Thyroid gland (tissue), 4 donors: ENCODE results near the gene POLR2L.

Experiments used
- POLR2A ChIP-seq, 2 donors: fragments of 450-650 bp; IDR thresholded peaks; one replicate each; pipeline ENCODE4 v1.6.1; 2017; ENCODE audit warnings: antibody characterized with exemption in 2 of 2, mild to moderate bottlenecking in 2 of 2, moderate library complexity in 1 of 2
- TF ChIP-seq, protein P1 (sequence below), 6 experiments: fragments of 200-600 bp in 3 of 6; fragments of 450-650 bp in 3 of 6; sonication (generic) in 3 of 6; IDR thresholded peaks; one replicate each; pipeline ENCODE4 v1.5.1; 2016 to 2019; ENCODE audit warnings: antibody characterized with exemption in 6 of 6, mild to moderate bottlenecking in 2 of 6, inconsistent platforms in 1 of 6, moderate library complexity in 1 of 6

- TF ChIP-seq, protein P1, sequence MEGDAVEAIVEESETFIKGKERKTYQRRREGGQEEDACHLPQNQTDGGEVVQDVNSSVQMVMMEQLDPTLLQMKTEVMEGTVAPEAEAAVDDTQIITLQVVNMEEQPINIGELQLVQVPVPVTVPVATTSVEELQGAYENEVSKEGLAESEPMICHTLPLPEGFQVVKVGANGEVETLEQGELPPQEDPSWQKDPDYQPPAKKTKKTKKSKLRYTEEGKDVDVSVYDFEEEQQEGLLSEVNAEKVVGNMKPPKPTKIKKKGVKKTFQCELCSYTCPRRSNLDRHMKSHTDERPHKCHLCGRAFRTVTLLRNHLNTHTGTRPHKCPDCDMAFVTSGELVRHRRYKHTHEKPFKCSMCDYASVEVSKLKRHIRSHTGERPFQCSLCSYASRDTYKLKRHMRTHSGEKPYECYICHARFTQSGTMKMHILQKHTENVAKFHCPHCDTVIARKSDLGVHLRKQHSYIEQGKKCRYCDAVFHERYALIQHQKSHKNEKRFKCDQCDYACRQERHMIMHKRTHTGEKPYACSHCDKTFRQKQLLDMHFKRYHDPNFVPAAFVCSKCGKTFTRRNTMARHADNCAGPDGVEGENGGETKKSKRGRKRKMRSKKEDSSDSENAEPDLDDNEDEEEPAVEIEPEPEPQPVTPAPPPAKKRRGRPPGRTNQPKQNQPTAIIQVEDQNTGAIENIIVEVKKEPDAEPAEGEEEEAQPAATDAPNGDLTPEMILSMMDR (IDR thresholded peaks at IDR 0.05) = no peak
- TF ChIP-seq POLR2A (IDR thresholded peaks at IDR 0.05) = no peak
These were observed 48.6 kb upstream of the POLR2L start for GRCh38 chr11:890794-891540.
